ENCODE data around the gene OSBPL8. TPM values are rescaled to one million over a fixed set of nuclear protein-coding genes. Genes with fewer than 3 reads are reported as not detected.

Gene OSBPL8
- total RNA-seq, 1 donor from 2014 or later, result 56.1 TPM

- DNase-seq (ENCODE audit: extremely low spot score, unreplicated experiment), result no peak
- Mint-ChIP-seq H3K27ac (no peak overlapping the region), H3K4me3 (no peak overlapping the region), H3K4me1 (ENCODE audit: unreplicated experiment) (no peaks in the 10 kb centered on the region), H3K27me3 (no peaks in the 10 kb centered on the region), H3K36me3 (peaks cover 28% of the 10 kb centered on the region), H3K9me3 (no peaks in the 10 kb centered on the region)
- TF ChIP-seq, protein P1, sequence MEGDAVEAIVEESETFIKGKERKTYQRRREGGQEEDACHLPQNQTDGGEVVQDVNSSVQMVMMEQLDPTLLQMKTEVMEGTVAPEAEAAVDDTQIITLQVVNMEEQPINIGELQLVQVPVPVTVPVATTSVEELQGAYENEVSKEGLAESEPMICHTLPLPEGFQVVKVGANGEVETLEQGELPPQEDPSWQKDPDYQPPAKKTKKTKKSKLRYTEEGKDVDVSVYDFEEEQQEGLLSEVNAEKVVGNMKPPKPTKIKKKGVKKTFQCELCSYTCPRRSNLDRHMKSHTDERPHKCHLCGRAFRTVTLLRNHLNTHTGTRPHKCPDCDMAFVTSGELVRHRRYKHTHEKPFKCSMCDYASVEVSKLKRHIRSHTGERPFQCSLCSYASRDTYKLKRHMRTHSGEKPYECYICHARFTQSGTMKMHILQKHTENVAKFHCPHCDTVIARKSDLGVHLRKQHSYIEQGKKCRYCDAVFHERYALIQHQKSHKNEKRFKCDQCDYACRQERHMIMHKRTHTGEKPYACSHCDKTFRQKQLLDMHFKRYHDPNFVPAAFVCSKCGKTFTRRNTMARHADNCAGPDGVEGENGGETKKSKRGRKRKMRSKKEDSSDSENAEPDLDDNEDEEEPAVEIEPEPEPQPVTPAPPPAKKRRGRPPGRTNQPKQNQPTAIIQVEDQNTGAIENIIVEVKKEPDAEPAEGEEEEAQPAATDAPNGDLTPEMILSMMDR (conservative IDR thresholded peaks at IDR 0.05), result no peak
Observed at GRCh38 chr12:76533331-76533730, 26.2 kb downstream of the OSBPL8 start.

DNA sequence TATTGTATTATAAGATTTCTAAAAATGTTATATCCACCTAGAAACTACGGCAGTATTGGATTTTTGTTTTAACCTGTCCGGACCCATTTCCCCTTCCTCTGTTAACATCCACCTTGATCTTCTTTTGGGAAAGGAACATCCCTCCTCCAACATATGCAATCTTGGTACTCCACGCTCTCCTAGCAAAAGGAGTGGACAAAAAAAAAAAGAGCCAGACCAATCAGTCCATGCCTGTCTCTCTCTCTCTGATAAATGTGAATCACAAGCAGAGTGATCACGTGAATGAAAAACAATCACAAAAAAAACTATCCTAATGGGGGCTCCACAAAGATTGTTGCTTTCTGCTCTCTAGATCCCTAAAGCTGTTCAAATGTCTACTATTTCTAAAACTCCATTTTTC lies 27.1 kb downstream of the OSBPL8 start:
- Mint-ChIP-seq H3K4me1 (ENCODE audit: unreplicated experiment) (no peaks in the 10 kb centered on the region), H3K27ac (no peak overlapping the region), H3K36me3 (peaks cover 28% of the 10 kb centered on the region), H3K27me3 (no peaks in the 10 kb centered on the region), H3K9me3 (no peaks in the 10 kb centered on the region), H3K4me3 (no peak overlapping the region)
- no peak for DNase-seq (ENCODE audit: extremely low spot score, unreplicated experiment)
- TF ChIP-seq, protein P1 (conservative IDR thresholded peaks at IDR 0.05), result no peak

DNA sequence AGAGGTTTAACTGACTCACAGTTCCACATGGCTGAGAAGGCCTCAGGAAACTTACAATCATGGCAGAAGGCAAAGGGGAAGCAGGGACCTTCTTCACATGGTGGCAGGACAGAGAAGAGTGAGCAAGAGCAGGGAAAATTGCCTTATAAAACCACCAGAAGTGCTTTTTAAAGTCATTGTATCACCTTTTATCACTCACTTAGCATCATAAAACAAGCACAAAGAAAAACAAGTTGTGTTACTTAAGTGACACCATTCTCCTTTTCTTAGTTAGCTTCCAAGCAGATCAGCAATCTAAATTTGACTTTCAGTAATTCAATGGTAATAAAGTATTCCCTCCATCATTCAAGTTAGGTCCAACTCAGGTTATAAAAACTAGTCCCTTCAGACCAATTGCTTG lies 28.5 kb downstream of the OSBPL8 start:
- H3K4me1 Mint-ChIP-seq (ENCODE audit: unreplicated experiment), result no peaks in the 10 kb centered on the region
- DNase-seq (ENCODE audit: extremely low spot score, unreplicated experiment), result no peak
- no peaks in the 10 kb centered on the region for H3K9me3 Mint-ChIP-seq
- no peak overlapping the region for H3K27ac Mint-ChIP-seq
- TF ChIP-seq, protein P1 (conservative IDR thresholded peaks at IDR 0.05), result no peak
- peaks cover 23% of the 10 kb centered on the region for H3K36me3 Mint-ChIP-seq
- no peak overlapping the region for H3K4me3 Mint-ChIP-seq
- no peaks in the 10 kb centered on the region for H3K27me3 Mint-ChIP-seq

DNA sequence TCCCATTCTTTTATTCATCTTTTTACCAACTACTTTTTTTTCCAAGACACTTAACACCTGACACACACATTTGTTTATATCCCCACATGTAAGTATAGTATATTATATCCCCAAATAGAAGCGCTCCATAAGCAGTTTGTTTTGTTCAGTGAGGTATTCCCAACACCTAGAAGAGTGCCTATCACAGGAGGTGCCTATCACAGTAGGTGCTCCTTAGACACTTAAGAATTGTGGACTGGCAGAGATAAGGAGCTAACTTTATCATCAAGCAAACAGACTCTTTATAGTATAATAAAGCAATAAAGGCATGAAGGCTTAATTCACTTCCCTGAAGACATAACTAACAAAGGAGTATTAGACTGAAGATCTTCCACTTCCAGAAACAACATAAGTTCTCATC lies 29.1 kb downstream of the OSBPL8 start:
- H3K27me3 Mint-ChIP-seq, result no peaks in the 10 kb centered on the region
- no peak for DNase-seq (ENCODE audit: extremely low spot score, unreplicated experiment)
- TF ChIP-seq, protein P1 (conservative IDR thresholded peaks at IDR 0.05), result no peak
- no peak overlapping the region for H3K27ac Mint-ChIP-seq
- no peaks in the 10 kb centered on the region for H3K4me1 Mint-ChIP-seq (ENCODE audit: unreplicated experiment)
- H3K36me3 Mint-ChIP-seq, result peaks cover 22% of the 10 kb centered on the region
- H3K9me3 Mint-ChIP-seq, result no peaks in the 10 kb centered on the region
- no peak overlapping the region for H3K4me3 Mint-ChIP-seq

DNA sequence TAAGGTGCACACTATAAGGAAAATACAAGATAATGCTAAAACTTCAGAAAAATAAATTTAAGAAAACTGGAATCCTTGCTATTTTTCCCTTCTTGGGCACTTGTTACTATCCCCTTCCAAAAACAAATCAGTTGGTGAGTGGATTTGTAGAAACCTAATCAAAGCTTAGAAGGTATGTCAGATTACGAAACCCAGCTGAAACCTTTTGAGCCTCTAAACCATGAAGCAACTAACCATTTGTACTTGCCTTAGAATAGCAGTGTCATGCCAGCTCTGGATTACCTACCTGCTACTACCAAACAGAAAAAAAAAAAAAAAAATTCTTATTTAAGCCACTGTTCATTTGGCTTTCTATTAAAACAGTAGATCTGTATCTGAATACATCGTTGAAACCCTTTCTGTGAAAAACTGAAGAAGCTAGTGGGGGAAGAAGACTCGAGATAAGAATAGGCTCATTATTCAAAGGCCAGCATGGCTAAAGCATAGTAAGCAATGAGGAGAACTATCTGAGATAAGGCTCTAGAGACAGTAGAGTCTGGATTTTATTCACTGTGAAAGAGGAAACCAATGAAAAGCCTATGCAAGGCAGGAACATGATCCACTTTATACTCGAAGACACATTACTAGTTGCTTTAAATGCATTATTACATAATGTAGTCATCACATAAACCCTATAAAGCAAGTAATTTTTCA lies 30.2 kb downstream of the OSBPL8 start:
- H3K36me3 Mint-ChIP-seq, result peaks cover 19% of the 10 kb centered on the region
- no peaks in the 10 kb centered on the region for H3K27me3 Mint-ChIP-seq
- no peaks in the 10 kb centered on the region for H3K4me1 Mint-ChIP-seq (ENCODE audit: unreplicated experiment)
- H3K9me3 Mint-ChIP-seq, result no peaks in the 10 kb centered on the region
- TF ChIP-seq, protein P1 (conservative IDR thresholded peaks at IDR 0.05), result no peak
- H3K4me3 Mint-ChIP-seq, result no peak overlapping the region
- H3K27ac Mint-ChIP-seq, result no peak overlapping the region
- DNase-seq (ENCODE audit: extremely low spot score, unreplicated experiment), result no peak

Data from type B pancreatic cell (in vitro differentiated cells).